Upper lobe of right lung (tissue), 1 donor: ENCODE data around the gene AOAH. TPM values are rescaled to one million over a fixed set of nuclear protein-coding genes. Genes with fewer than 3 reads are reported as not detected.
"Not testable (repeated sequence)": the region's sequence is repeated elsewhere in the genome, so short reads cannot be mapped to it uniquely, and the experiment has no call there.

Experiments
- ATAC-seq: fragments of 200-7000 bp; cut with Tn5 transposase; one replicate; pipeline ENCODE4 v1.9.1; 2020; ENCODE audit warnings: mild to moderate bottlenecking, moderate library complexity
- DNase-seq: peaks from one replicate; pipeline ENCODE4 v3.0.0-alpha.2; 2020
- H3K27ac ChIP-seq: fragments of 200-600 bp; one replicate; pipeline ENCODE4 v1.8.0; 2022
- H3K27me3 ChIP-seq: fragments of 200-600 bp; one replicate; pipeline ENCODE4 v1.8.0; 2022; ENCODE audit warnings: mild to moderate bottlenecking
- H3K36me3 ChIP-seq: fragments of 200-600 bp; one replicate; pipeline ENCODE4 v1.8.0; 2022
- H3K4me1 ChIP-seq: fragments of 200-600 bp; one replicate; pipeline ENCODE4 v1.8.0; 2022
- H3K4me3 ChIP-seq: fragments of 200-600 bp; one replicate; pipeline ENCODE4 v1.8.0; 2022; ENCODE audit warnings: mild to moderate bottlenecking
- H3K9me3 ChIP-seq: fragments of 200-600 bp; one replicate; pipeline ENCODE4 v1.8.0; 2022
- CTCF ChIP-seq: fragments of 200-600 bp; IDR thresholded peaks from one replicate; pipeline ENCODE4 v1.8.0; 2022; ENCODE audit warnings: antibody characterized with exemption
- intact Hi-C: fragments of 100-400 bp; cut with DNase I; formaldehyde crosslinking; loops from one replicate; pipeline ENCODE4 v1.11.0; 2022
- total RNA-seq: library from RNA; stranded (reverse); fragmentation: NEBNext Ultra II Directional; extraction: Animal tissue kit (Norgen Biotek cat#: 25700); gene quantifications from one replicate; pipeline ENCODE4 v1.2.1, GENCODE V29; 2021
- donor health status: DM: no; HTN: yes; CAD: no; lungs with severe emphysema.

The AOAH gene
- total RNA-seq, 1 donor from 2014 or later, result 20.8 TPM

DNA sequence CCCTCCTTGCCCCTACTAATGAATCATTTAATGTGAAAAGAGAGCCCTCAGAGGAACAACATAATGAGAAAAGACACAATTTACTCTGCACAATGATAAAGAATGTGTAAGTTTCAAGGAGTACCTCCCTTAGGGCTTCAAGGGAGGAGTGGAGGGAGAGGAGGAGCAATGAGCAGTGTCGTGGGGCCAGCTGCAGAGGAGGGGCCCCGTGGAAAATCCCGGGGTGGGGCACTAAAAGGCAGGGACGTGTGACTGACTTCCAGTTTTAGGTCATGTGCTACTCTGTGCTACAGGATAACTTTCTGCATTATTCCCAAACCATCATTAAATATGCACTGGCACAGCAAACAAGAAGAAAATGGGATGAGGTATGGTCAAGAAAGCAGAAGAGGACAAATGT lies 226.5 kb downstream of the AOAH start:
- Histone ChIP-seq H3K27me3 (no peaks in the 10 kb centered on the region), H3K36me3 (no peaks in the 10 kb centered on the region), H3K27ac (no peak overlapping the region), H3K4me1 (no peaks in the 10 kb centered on the region), H3K4me3 (no peak overlapping the region), H3K9me3 (no peaks in the 10 kb centered on the region)
- intact Hi-C loops, result no loop called here
- no peak for TF ChIP-seq CTCF
- DNase-seq, result no peak
- no peak for ATAC-seq

GRCh38 chr7:36497176-36497575 lies 227.1 kb downstream of the AOAH start:
- ATAC-seq, H3K36me3 ChIP-seq, H3K4me3 ChIP-seq, H3K4me1 ChIP-seq, H3K9me3 ChIP-seq, DNase-seq, H3K27me3 ChIP-seq, H3K27ac ChIP-seq, intact Hi-C loops: not testable (repeated sequence)

- Histone ChIP-seq H3K27me3 (no peaks in the 10 kb centered on the region), H3K4me3 (no peak overlapping the region), H3K9me3 (no peaks in the 10 kb centered on the region), H3K27ac (no peak overlapping the region), H3K36me3 (no peaks in the 10 kb centered on the region), H3K4me1 (no peaks in the 10 kb centered on the region)
- intact Hi-C loops, result no loop called here
- TF ChIP-seq CTCF, result no peak
- DNase-seq (no peak), ATAC-seq (no peak)
These were observed 227.7 kb downstream of the AOAH start for GRCh38 chr7:36496576-36496975.

DNA sequence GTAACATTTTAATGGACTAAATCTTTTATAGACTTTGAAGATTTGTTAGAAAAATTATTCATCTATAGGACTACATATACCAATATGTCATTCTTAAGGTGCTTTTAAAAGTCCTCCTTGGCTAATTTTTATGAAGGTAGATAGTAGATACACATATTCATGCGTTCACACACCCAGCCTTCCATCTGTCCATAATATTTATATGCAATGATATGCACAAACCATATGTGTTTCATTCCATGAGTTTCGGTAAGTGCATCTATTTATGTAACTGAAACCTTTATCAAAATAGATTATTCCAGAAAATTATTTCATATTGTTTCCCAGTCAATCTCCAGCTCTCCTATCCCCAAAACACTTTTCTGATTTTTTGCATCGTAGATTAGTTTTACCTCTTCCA lies 233.0 kb downstream of the AOAH start:
- intact Hi-C loops, result no loop called here
- H3K4me1 ChIP-seq, result no peaks in the 10 kb centered on the region
- no peaks in the 10 kb centered on the region for H3K36me3 ChIP-seq
- DNase-seq, result no peak
- no peaks in the 10 kb centered on the region for H3K27me3 ChIP-seq
- ATAC-seq, result no peak
- H3K4me3 ChIP-seq, result no peak overlapping the region
- TF ChIP-seq CTCF, result no peak
- no peaks in the 10 kb centered on the region for H3K9me3 ChIP-seq
- no peak overlapping the region for H3K27ac ChIP-seq

- no peaks in the 10 kb centered on the region for H3K4me1 ChIP-seq
- H3K27ac ChIP-seq, result no peak overlapping the region
- DNase-seq, result no peak
- no peak overlapping the region for H3K4me3 ChIP-seq
- no peak for TF ChIP-seq CTCF
- intact Hi-C loops, result no loop called here
- no peaks in the 10 kb centered on the region for H3K36me3 ChIP-seq
- no peaks in the 10 kb centered on the region for H3K27me3 ChIP-seq
- ATAC-seq, result no peak
- H3K9me3 ChIP-seq, result no peaks in the 10 kb centered on the region
These were observed 233.9 kb downstream of the AOAH start for GRCh38 chr7:36490419-36490830.

DNA sequence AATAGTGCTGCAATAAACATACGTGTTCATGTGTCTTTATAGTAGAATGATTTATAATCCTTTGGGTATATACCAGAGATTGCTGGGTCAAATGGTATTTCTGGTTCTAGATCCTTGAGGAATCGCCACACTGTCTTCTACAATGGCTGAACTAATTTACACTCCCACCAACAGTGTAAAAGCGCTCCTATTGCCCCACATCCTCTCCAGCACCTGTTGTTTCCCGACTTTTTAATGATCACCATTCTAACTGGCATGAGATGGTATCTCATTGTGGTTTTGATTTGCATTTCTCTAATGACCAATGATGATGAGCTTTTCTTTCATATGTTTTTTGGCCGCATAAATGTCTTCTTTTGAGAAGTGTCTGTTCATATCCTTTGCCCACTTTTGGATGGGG lies 235.6 kb downstream of the AOAH start:
- intact Hi-C loops, H3K27me3 ChIP-seq, H3K9me3 ChIP-seq, ATAC-seq, H3K27ac ChIP-seq, H3K36me3 ChIP-seq, DNase-seq, H3K4me3 ChIP-seq, H3K4me1 ChIP-seq: not testable (repeated sequence)

DNA sequence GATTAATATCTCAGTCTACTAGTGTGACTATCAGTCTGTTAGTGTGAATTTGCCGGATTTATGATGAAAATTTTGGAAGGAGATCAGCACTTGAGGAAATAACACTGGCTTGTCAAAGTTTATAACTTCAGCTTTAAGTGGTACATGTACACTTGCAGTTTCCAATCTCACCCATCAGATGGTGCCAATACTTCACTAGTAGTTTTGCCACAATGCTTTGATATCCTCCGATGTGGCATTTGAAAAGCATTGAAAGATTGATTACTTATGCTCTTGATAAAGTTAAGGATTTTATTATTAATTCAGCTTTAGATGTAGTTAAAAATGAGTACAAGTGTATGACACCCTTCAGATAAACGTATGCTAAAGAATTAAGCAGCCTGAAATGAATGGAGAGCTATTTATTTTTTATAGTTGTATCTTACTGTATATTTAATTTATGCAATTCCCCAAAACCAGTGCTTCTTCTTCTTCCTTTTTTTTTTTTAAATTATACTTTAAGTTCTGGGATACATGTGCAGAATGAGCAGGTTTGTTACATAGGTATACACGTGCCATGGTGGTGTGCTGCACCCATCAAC lies 236.4 kb downstream of the AOAH start:
- Histone ChIP-seq H3K36me3 (no peaks in the 10 kb centered on the region), H3K27ac (no peak overlapping the region), H3K27me3 (no peaks in the 10 kb centered on the region), H3K4me3 (no peak overlapping the region), H3K9me3 (no peaks in the 10 kb centered on the region), H3K4me1 (no peaks in the 10 kb centered on the region)
- intact Hi-C loops, result no loop called here
- peak; percentile 81 for ATAC-seq
- peak; percentile 73 for TF ChIP-seq CTCF
- no peak for DNase-seq
